SJCRH30 (cell line): Measurements from ENCODE around the gene RHOV. TPM values are rescaled to one million over a fixed set of nuclear protein-coding genes. Genes with fewer than 3 reads are reported as not detected.

Source experiments
- DNase-seq, 2 experiments: peaks; one replicate each; pipeline ENCODE4 v3.0.0-alpha.2; 2015 to 2020
- H3K27ac ChIP-seq: fragments of 250-450 bp; sonication (Bioruptor Pico); 2 replicates; pipeline ENCODE4 v1.5.1; 2020; ENCODE audit warnings: mild to moderate bottlenecking, moderate library complexity
- H3K27me3 ChIP-seq: fragments of 250-450 bp; sonication (Bioruptor Pico); 2 replicates; pipeline ENCODE4 v1.5.1; 2020; ENCODE audit warnings: mild to moderate bottlenecking, moderate library complexity
- H3K36me3 ChIP-seq: fragments of 250-450 bp; sonication (Bioruptor Pico); 2 replicates; pipeline ENCODE4 v1.5.1; 2020; ENCODE audit warnings: mild to moderate bottlenecking, moderate library complexity
- H3K4me1 ChIP-seq: fragments of 250-450 bp; sonication (Bioruptor Pico); 2 replicates; pipeline ENCODE4 v1.5.1; 2020; ENCODE audit warnings: mild to moderate bottlenecking, moderate library complexity
- H3K4me3 ChIP-seq: fragments of 250-450 bp; sonication (Bioruptor Pico); 2 replicates; pipeline ENCODE4 v1.5.1; 2020; ENCODE audit warnings: mild to moderate bottlenecking, moderate library complexity
- H3K9me3 ChIP-seq: fragments of 250-450 bp; sonication (Bioruptor Pico); replicated peaks from 2 replicates; pipeline ENCODE4 v1.5.1; 2020; ENCODE audit warnings: mild to moderate bottlenecking, moderate library complexity
- total RNA-seq: library from RNA; depleted of rRNA; stranded (reverse); fragments of >200 nt; shearing (Covaris generic); gene quantifications from 2 replicates; pipeline ENCODE4 v1.2.3, GENCODE V29; 2014

The RHOV gene
- total RNA-seq, 1 experiment from 2014 or later = 0.61 TPM

DNA sequence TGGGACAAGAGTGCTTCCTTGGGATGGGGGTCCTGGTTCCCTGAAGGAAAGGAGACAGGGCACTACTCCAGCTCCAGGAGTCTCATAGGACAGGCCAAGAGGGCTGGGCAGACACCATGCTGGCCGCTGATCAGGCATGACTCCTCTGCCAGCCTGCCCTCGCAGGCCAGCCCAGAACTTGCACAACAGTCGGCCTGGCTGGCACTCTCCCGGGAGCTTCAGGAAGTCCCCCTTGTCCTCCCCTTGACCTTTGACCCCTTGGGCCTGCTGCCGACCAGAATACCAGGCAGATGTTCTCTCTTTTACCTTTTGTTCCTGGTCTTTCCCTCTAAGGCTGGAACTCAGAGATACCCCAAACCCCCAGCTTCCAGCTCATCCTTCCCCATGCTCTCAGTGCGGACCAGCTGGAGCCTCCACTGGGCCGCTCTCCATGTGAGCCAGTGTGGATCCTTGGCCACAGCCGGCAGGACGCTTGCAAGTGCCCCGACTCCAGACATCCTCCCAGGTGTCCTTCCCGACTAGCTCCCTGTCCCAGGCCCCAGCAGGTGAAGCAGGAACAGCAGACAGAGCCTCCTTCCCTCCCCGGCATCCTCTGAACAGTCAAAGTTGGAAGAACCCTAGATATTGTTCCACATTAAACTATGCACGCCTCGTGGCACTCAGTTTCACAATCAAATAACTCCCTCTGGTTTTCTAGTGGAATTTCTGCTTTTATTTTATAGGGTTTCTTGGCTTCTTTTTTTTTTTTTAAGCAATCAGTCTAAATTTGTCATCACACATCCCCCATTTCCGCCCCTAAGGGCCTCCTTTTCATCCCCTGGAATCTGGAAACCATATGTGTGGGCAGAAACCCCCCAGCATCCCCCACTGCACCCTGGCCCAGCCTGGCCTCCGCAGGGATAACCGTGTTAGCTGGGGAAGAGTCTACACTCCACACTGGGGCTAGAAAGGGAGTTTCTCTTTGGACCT is 35.9 kb upstream of the RHOV start:
- Histone ChIP-seq H3K9me3 (no peaks in the 10 kb centered on the region), H3K4me1 (peaks cover 9% of the 10 kb centered on the region), H3K27me3 (no peaks in the 10 kb centered on the region), H3K36me3 (no peaks in the 10 kb centered on the region), H3K27ac (no peak overlapping the region), H3K4me3 (no peak overlapping the region)
- no peak for DNase-seq

DNA sequence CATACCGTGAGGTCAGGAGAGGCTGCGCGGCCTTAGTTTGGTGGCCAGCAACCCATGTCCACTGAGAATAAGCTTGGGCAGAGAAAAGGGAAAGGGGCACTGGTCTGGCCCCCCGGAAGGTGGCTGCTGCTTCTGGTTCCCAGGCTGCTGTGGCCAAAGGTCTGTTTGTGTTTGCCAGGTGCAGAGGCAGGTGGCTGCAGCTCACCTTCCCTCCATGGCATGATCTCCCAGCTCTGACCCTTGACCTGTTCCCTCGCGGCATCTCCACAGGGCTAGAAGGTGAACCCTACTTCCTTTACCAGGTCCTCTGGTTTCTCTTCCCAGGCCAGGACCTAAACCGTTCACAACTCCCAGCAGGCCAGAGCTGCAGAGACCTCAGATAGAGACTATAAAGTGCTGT is 34.1 kb upstream of the RHOV start:
- no peaks in the 10 kb centered on the region for H3K27me3 ChIP-seq
- H3K4me3 ChIP-seq = no peak overlapping the region
- peaks cover 9% of the 10 kb centered on the region for H3K4me1 ChIP-seq
- no peak for DNase-seq
- no peak overlapping the region for H3K27ac ChIP-seq
- no peaks in the 10 kb centered on the region for H3K9me3 ChIP-seq
- H3K36me3 ChIP-seq = no peaks in the 10 kb centered on the region

DNA sequence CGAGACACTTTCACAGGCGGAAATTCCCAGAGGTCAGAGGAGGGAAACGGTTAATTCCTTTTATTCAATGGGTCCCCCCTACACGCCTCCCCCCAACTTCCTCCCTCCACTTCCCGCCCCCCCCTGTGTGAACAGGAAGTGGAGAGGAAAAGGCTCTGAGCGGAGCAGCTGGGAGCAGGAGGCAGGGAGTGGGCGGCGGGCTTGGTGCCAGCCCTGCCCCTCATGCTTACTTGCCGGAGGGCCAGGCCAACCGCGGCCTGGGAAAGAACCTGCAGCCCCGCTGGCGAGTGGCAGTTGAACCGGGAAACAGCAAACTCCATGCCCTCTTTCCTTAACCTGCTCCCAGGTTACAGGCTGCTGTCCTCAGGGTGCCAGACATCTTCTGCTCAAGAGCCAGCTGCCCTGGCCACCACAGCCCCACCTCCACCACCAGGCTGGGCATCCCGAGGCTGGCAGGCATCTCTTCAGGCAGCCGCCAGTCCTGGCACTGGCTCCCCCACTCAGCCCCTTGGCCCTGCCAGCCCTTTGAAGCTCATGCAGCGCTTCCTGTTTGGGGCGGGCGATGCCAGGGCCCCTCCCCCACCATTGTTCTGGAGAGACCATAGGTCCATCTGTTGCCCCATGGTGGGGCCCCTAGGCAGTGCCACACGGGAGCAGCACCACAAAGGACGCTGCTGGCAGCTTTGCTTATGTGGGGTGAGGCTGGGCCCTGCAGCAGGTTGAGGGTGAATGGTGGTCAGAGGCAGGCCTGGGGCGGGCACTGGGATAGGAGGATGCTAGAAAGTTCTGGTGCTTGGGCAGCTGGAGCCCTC is 33.2 kb upstream of the RHOV start:
- H3K9me3 ChIP-seq = no peaks in the 10 kb centered on the region
- DNase-seq = peak; percentile 76 to 77
- no peaks in the 10 kb centered on the region for H3K27me3 ChIP-seq
- H3K36me3 ChIP-seq = no peaks in the 10 kb centered on the region
- H3K27ac ChIP-seq = peak overlapping the region; percentile 42
- peaks cover 9% of the 10 kb centered on the region for H3K4me1 ChIP-seq
- H3K4me3 ChIP-seq = peak overlapping the region; percentile 55

DNA sequence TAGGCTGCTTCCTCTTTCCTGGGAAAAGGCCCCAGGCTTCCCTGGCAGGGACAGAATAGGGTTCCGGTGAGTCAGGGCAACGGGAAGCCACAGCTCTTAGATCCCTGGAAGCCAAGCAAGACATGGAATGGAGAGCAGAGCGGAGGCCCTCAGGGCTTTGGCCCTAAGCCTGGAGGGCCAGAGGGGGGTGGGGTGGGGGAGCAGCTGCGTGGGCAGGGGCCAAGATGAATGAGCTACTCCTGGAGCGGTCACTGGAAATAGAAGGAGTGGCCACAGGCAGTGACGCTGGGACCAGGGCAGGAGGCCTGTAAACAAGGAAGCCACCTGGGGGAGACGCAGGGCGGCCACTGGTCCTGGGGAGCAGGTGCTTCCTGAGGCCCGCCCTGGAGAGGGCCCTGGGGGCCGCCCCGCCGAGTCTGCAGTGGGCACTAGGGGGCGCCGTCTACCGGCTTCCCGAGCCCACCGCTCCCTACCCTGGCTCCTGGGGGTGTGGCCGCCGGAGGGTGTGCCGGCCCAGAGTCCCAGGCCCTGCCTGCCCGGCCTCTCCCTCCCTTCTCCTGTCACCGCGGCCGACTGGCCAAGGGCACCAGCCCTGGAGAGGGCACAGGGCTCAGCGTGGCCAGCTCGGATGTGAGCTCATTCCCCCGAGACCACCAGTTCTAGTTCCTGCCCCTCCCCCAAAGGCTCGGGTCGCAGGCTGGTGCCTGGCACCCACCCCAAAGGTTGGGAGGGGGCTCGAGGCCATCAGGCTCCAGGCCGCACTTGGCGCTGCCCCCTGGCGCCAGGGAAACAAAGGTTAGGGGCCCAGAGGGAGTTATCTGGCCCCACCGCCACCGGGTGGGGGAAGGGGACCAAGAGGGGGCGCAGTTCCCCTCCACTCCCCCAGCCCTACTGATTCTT is 32.3 kb upstream of the RHOV start:
- H3K27me3 ChIP-seq = no peaks in the 10 kb centered on the region
- H3K27ac ChIP-seq = peak overlapping the region; percentile 42
- H3K4me1 ChIP-seq = peaks cover 9% of the 10 kb centered on the region
- H3K36me3 ChIP-seq = no peaks in the 10 kb centered on the region
- DNase-seq = peak; percentile 91 to 93
- no peaks in the 10 kb centered on the region for H3K9me3 ChIP-seq
- H3K4me3 ChIP-seq = peak overlapping the region; percentile 55

DNA sequence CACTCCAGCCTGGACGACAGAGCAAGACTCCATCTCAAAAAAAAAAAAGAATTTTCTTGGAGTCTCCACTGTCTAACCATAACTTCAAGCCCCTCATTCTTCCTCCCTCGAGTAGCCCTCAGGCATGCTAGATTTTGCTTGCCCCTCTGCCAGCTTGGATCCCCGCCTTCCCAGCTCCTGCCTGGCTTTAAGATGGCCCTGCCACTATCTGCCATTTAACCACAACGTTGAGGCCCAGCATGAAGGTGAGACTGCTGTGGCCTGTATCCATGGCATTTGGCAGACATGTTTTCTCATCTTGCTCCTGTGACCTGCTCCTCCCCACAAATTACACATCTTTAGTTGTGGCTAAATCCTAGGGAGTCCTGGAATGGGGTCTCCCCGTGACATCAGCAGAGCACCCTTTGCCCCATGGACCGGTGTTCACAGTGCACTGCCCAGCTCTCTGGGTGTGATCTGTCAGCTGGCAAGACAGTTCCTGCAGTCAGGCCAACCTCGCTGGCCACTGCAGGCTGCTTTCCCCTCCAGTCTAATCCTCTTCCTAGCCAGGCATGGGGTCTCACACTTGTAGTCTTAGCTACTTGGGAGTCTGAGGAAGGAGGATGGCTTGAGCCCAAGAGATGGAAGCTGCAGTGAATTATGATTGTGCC is 30.6 kb upstream of the RHOV start:
- Histone ChIP-seq H3K9me3 (no peaks in the 10 kb centered on the region), H3K4me3 (no peak overlapping the region), H3K27ac (no peak overlapping the region), H3K4me1 (peaks cover 9% of the 10 kb centered on the region), H3K36me3 (peaks cover 7% of the 10 kb centered on the region), H3K27me3 (no peaks in the 10 kb centered on the region)
- DNase-seq = no peak

DNA sequence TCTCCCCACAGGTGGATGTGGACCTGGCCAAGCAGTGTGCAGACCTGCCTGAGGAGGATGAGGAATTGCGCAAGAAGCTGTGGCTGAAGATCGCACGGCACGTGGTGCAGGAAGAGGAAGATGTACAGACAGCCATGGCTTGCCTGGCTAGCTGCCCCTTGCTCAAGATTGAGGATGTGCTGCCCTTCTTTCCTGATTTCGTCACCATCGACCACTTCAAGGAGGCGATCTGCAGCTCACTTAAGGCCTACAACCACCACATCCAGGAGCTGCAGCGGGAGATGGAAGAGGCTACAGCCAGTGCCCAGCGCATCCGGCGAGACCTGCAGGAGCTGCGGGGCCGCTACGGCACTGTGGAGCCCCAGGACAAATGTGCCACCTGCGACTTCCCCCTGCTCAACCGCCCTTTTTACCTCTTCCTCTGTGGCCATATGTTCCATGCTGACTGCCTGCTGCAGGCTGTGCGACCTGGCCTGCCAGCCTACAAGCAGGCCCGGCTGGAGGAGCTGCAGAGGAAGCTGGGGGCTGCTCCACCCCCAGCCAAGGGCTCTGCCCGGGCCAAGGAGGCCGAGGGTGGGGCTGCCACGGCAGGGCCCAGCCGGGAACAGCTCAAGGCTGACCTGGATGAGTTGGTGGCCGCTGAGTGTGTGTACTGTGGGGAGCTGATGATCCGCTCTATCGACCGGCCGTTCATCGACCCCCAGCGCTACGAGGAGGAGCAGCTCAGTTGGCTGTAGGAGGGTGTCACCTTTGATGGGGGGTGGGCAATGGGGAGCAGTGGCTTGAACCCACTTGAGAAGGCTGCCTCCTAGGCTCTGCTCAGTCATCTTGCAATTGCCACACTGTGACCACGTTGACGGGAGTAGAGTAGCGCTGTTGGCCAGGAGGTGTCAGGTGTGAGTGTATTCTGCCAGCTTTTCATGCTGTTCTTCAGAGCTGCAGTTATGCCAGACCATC is 28.8 kb upstream of the RHOV start:
- H3K36me3 ChIP-seq = peaks cover 10% of the 10 kb centered on the region
- no peaks in the 10 kb centered on the region for H3K9me3 ChIP-seq
- no peak overlapping the region for H3K4me3 ChIP-seq
- DNase-seq = no peak
- peaks cover 9% of the 10 kb centered on the region for H3K4me1 ChIP-seq
- H3K27ac ChIP-seq = no peak overlapping the region
- no peaks in the 10 kb centered on the region for H3K27me3 ChIP-seq

DNA sequence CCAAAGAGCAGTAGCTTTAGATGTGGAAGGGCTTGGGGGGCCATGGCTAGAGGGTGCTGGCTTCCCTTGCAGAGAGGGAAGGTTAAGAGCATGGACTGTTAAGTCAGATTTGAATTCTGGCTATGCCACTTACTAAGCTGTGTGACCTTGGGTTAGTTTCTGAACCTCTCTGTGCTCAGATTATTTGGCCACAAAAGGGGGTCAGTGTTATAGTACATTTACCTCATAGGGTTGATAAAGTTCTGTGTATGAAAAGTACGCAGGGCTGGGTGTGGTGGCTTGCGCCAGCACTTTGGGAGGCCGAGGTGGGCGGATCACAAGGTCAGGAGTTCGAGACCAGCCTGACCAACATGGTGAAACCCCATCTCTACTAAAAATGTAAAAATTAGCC is 27.0 kb upstream of the RHOV start:
- DNase-seq = no peak
- peaks cover 10% of the 10 kb centered on the region for H3K36me3 ChIP-seq
- H3K27ac ChIP-seq = no peak overlapping the region
- no peaks in the 10 kb centered on the region for H3K9me3 ChIP-seq
- peaks cover 5% of the 10 kb centered on the region for H3K4me1 ChIP-seq
- no peak overlapping the region for H3K4me3 ChIP-seq
- no peaks in the 10 kb centered on the region for H3K27me3 ChIP-seq

DNA sequence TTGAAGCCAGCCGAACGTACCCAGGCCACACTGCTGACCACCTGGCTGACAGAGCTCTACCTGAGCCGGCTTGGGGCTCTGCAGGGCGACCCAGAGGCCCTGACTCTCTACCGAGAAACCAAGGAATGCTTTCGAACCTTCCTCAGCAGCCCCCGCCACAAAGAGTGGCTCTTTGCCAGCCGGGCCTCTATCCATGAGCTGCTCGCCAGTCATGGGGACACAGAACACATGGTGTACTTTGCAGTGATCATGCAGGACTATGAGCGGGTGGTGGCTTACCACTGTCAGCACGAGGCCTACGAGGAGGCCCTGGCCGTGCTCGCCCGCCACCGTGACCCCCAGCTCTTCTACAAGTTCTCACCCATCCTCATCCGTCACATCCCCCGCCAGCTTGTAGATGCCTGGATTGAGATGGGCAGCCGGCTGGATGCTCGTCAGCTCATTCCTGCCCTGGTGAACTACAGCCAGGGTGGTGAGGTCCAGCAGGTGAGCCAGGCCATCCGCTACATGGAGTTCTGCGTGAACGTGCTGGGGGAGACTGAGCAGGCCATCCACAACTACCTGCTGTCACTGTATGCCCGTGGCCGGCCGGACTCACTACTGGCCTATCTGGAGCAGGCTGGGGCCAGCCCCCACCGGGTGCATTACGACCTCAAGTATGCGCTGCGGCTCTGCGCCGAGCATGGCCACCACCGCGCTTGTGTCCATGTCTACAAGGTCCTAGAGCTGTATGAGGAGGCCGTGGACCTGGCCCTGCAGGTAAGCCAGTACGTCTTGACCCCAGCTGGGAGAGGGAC is 26.4 kb upstream of the RHOV start:
- no peak for DNase-seq
- Histone ChIP-seq H3K27me3 (no peaks in the 10 kb centered on the region), H3K9me3 (no peaks in the 10 kb centered on the region), H3K27ac (no peak overlapping the region), H3K4me1 (peaks cover under 1% of the 10 kb centered on the region), H3K36me3 (peaks cover 10% of the 10 kb centered on the region), H3K4me3 (no peak overlapping the region)

DNA sequence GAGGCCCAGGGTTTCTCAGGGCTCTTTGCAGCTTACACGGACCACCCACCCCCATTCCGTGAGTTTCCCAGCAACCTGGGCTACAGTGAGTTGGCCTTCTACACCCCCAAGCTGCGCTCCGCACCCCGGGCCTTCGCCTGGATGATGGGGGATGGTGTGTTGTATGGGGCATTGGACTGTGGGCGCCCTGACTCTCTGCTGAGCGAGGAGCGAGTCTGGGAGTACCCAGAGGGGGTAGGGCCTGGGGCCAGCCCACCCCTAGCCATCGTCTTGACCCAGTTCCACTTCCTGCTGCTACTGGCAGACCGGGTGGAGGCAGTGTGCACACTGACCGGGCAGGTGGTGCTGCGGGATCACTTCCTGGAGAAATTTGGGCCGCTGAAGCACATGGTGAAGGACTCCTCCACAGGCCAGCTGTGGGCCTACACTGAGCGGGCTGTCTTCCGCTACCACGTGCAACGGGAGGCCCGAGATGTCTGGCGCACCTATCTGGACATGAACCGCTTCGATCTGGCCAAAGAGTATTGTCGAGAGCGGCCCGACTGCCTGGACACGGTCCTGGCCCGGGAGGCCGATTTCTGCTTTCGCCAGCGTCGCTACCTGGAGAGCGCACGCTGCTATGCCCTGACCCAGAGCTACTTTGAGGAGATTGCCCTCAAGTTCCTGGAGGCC is 25.6 kb upstream of the RHOV start:
- DNase-seq = no peak
- Histone ChIP-seq H3K36me3 (peaks cover 10% of the 10 kb centered on the region), H3K4me3 (no peak overlapping the region), H3K4me1 (no peaks in the 10 kb centered on the region), H3K27ac (no peak overlapping the region), H3K27me3 (no peaks in the 10 kb centered on the region), H3K9me3 (no peaks in the 10 kb centered on the region)

DNA sequence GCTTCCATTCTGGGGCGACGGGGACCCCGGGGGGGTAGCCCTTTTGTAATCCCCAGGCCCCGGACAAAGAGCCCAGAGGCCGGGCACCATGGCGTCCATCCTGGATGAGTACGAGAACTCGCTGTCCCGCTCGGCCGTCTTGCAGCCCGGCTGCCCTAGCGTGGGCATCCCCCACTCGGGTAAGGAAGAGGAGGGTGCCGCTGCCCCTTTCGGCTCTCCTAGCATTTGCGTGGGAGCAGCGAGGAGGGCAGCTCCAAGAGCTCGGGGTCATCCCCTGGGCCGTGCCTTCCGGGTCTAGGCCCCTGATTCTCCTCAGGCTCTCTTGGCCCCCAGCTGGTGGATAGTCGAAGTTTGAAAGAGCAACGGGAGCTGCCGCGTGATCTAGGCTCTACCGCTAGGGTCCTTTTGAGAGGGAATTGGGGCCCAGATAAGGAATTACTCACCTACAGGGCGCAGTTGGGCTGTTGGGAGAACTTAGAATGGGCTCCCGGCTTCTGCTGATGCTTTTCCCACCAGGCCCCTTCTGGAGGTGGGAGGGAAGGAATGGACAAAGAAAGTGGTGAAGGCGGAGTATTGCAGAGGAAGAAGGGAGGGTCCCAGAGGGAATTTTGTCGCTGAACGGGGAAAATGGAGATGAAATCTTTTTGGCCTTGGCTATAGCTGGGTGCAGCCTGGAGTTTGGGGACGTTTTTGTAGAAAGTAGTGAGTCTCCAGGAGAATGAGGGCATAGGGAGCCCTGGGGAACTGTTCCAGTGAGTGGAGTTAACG is 20.8 kb upstream of the RHOV start:
- Histone ChIP-seq H3K4me3 (peak overlapping the region; percentile 70), H3K36me3 (peaks cover 3% of the 10 kb centered on the region; the same call in 1 of the 2 replicates), H3K4me1 (no peaks in the 10 kb centered on the region), H3K9me3 (no peaks in the 10 kb centered on the region), H3K27ac (peak overlapping the region; percentile 14; the same call in 1 of the 2 replicates), H3K27me3 (no peaks in the 10 kb centered on the region)
- peak; percentile 70 to 77 for DNase-seq
